ENCODE measurements around the gene C5AR1.
"Not testable (repeated sequence)": the region's sequence is repeated elsewhere in the genome, so short reads cannot be mapped to it uniquely, and the experiment has no call there.

C5AR1 gene

DNA sequence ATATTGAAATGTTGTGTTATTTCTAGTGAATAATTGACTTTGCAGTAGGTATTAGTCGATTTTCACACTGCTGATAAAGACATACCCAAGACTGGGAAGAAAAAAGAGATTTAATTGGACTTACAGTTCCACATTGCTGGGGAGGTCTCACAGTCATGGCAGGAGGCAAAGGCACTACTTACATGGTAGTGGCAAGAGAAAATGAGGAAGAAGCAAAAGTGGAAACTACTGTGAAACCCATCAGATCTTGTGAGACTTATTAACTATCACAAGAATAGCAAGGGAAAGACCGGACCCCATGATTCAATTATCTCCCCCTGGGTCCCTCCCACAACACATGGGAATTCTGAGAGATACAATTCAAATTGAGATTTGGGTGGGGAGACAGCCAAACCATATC is 12.4 kb downstream of the C5AR1 start:
- no peak for DNase-seq (ENCODE audit: low read depth)
- H3K4me3 ChIP-seq (ENCODE audit: low read length): no peak overlapping the region

DNA sequence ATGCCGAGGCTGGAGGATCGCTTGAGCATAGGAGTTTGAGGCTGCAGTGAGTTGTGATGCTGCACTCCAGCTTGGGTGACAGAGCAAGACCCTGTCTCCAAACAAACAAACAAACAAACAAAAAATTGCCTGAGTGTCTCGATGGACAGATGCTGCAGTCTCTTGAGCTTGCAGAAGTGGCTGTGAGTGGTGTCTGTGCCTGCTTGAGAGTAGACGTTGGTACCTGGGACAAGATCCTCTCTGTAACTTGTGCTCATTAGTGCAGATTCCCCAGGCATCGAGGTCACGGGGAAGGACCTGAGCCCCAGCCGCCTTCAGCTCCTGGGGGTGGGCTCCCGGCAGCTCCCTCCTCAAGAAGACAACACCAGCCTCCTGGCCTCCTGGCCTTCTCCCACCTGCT is 13.7 kb downstream of the C5AR1 start:
- no peak overlapping the region for H3K4me3 ChIP-seq (ENCODE audit: low read length)
- TF ChIP-seq, protein P1, sequence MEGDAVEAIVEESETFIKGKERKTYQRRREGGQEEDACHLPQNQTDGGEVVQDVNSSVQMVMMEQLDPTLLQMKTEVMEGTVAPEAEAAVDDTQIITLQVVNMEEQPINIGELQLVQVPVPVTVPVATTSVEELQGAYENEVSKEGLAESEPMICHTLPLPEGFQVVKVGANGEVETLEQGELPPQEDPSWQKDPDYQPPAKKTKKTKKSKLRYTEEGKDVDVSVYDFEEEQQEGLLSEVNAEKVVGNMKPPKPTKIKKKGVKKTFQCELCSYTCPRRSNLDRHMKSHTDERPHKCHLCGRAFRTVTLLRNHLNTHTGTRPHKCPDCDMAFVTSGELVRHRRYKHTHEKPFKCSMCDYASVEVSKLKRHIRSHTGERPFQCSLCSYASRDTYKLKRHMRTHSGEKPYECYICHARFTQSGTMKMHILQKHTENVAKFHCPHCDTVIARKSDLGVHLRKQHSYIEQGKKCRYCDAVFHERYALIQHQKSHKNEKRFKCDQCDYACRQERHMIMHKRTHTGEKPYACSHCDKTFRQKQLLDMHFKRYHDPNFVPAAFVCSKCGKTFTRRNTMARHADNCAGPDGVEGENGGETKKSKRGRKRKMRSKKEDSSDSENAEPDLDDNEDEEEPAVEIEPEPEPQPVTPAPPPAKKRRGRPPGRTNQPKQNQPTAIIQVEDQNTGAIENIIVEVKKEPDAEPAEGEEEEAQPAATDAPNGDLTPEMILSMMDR (conservative IDR thresholded peaks at IDR 0.05; ENCODE audit: low read depth, low read length): no peak
- DNase-seq (ENCODE audit: low read depth): no peak

More for the DNA sequence above, 12.4 kb downstream of the C5AR1 start:
- TF ChIP-seq, protein P1 (conservative IDR thresholded peaks at IDR 0.05; ENCODE audit: low read depth, low read length): no peak

DNA sequence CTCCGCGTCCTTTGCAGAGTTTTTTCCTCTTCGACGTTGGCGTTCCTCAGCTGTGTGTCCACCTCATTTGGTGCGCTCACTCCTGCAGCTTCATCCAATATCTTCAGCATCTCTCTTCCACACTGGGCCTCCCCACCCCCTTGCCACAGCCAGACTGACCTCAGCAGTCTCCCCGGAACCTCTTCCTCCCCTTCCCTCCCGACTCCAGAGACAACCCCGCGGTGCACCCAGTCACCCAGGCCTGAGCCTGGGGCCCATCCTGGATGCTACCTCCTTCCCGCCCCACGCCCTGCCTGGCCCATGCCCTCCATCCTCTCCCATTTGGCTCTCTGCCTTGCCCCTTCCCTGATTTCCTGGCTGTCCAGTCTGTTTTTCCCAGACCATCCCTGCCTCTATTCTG is 14.2 kb downstream of the C5AR1 start:
- TF ChIP-seq, protein P1 (conservative IDR thresholded peaks at IDR 0.05; ENCODE audit: low read depth, low read length): no peak
- DNase-seq (ENCODE audit: low read depth): no peak
- no peak overlapping the region for H3K4me3 ChIP-seq (ENCODE audit: low read length)

DNA sequence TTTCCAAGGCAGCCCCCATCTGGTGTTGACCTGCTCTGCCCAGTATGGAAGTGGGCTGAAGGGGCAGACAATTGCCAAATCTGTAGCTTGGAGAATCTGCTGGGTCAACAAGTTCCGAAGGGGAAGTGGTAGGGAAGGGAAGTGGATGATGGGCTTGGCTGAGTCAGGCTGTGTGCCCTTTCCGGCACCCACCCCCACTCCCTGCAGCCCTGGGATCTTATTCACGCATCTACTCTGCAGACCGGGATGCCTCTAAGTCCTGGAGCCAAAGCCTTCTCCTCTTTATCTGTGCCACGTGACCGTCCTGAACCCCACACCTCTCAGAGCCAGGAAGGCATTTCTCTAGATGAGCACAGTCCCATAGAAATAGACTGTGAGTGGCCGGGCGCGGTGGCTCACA is 14.8 kb downstream of the C5AR1 start:
- no peak for DNase-seq (ENCODE audit: low read depth)
- TF ChIP-seq, protein P1 (conservative IDR thresholded peaks at IDR 0.05; ENCODE audit: low read depth, low read length): no peak
- no peak overlapping the region for H3K4me3 ChIP-seq (ENCODE audit: low read length)

DNA sequence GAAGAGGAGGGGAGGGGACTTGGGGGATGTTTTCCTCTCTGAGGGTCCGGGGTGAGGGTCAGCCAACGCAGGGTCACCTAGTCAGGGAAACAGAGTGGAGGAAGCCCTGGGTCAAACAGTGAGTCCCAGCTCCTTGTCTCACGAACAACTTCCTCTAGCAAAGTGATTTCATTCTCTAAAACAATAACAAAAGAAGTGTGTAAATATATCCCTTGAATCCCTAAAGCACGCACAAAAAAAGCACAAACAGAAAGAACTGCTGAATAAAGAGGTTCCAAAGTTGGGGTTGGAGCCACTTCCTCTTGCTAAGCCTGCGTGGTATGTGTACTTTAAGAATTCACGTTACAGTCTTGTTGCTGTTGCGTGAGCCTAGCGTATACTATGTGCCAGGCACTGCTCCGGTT is 20.8 kb downstream of the C5AR1 start:
- TF ChIP-seq, protein P1 (conservative IDR thresholded peaks at IDR 0.05; ENCODE audit: low read depth, low read length): no peak
- peak; percentile 40 for DNase-seq (ENCODE audit: low read depth)
- no peak overlapping the region for H3K4me3 ChIP-seq (ENCODE audit: low read length)

DNA sequence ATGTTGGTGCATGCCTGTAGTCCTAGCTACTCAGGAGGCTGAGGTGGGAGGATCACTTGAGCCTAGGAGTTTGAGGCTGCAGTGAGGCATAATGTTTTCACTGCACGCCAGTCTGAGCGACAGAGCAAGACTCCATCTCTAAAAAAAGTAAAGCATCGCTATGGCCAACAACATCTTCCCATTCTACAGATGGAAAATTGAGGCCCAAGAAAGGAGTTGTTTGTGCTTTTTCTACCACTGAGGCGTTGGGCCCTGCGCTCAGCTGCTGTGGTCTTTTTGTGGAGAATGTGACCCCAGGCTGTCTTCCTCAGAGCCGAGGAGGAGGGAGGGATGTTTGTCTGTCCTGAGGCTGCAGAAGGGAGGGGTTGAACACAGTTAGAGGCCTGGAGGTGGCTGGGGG is 21.8 kb downstream of the C5AR1 start:
- DNase-seq (ENCODE audit: low read depth): no peak
- TF ChIP-seq, protein P1 (conservative IDR thresholded peaks at IDR 0.05; ENCODE audit: low read depth, low read length): no peak
- no peak overlapping the region for H3K4me3 ChIP-seq (ENCODE audit: low read length)

DNA sequence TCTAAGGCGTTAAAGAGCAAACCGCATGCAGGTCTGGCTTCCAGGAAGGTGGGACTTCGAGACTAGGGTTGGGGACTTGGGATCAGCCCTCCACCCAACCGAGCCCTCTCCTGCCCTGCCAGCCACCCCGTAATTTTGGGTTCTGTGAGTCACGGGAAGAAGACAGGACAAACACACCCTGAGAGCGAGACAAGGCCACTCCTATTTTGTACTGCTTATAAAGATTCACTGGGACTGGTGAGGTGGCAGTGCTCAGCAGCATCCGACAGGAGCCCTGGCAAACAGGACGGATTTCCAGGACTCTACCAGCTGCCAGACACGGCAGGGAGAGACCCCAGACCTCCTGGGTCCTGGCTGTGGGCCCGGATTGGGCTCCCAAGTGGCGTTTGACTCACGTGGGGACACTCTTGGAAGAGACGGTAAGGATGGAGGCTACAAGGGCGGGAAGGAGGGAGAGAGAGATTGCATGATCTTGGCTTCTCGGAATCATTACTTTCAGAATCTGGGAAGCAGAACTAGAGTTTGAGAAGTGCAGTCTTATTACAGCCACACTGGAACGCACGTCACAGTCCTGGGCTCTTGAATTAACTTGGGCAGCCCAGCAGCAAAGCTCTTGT is 22.4 kb downstream of the C5AR1 start, which contains the start of gene C5AR2:
Gene C5AR2 (plus strand): TSS at position 245 of the 617 bp plus-strand sequence. CDS start 8,625 bp downstream, outside the sequence.
- no peak for DNase-seq (ENCODE audit: low read depth)
- TF ChIP-seq, protein P1 (conservative IDR thresholded peaks at IDR 0.05; ENCODE audit: low read depth, low read length): no peak
- no peak within 1 kb of the TSS for H3K4me3 ChIP-seq (ENCODE audit: low read length)

DNA sequence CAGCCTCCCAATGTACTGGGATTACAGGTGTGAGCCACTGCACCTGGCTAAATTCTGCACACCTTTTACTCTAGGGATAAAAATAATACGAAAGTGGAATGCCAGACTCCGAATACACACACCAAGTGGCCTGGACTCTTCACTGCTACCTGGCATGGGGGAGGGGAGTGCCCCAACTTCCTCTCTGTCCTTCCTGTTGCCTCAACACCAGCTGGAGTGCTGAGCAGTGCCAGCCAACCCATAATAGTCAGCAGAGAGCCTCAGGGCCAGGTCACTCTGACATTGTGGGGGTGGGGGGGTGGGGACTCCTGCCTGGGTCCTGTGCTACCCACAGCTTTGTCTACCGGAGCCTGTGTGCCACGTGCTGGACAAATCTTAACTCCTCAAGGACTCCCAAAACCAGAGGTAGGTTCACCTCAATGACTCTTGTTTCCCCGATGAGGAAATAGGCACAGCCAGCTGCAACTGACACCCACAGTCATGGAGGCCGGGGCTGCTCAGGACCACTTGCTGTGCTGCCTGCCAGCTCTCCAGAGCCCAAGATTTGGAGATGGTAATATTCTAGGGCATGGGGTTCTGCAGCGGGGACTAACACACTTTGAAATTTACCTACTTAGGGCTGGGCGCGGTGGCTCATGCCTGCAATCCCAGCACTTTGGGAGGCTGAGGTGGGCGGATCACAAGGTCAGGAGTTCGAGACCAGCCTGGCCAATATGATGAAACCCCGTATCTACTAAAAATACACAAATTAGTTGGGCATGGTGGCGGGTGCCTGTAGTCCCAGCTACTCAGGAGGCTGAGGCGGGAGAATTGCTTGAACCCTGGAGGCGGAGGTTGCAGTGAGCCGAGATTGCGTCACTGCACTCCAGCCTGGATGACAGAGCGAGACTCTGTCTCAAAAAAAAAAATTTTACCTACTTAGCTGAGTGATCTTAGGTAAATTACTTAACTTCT is 27.4 kb downstream of the C5AR1 start:
- not testable (repeated sequence) for H3K4me3 ChIP-seq (ENCODE audit: low read length); DNase-seq (ENCODE audit: low read depth)
